Ovary (tissue), 9 donors: ENCODE data around the gene HDGFL2. TPM values are rescaled to one million over a fixed set of nuclear protein-coding genes. Genes with fewer than 3 reads are reported as not detected.

Experiments
- DNase-seq, 5 donors: peaks; one replicate each; pipeline ENCODE4 v3.0.0-alpha.2; 2019 to 2020
- H3K27ac ChIP-seq, 2 donors: fragments of 200-600 bp; one replicate each; pipeline versions ENCODE4 v1.5.1 to v1.8.0; 2019 to 2022
- H3K27me3 ChIP-seq: fragments of 200-600 bp; one replicate; pipeline ENCODE4 v1.8.0; 2022
- H3K36me3 ChIP-seq: fragments of 200-600 bp; sonication (generic); one replicate; pipeline ENCODE4 v1.5.1; 2019
- H3K4me1 ChIP-seq: one replicate; pipeline ENCODE4 v1.8.1; 2013; ENCODE audit warnings: mild to moderate bottlenecking, moderate library complexity; ENCODE audit not compliant: insufficient read depth
- H3K4me3 ChIP-seq: fragments of 200-600 bp; sonication (generic); one replicate; pipeline ENCODE4 v1.5.1; 2017
- H3K9me3 ChIP-seq, 2 donors: fragments of 200-600 bp in 1 of 2; sonication (generic) in 1 of 2; one replicate each; pipeline versions ENCODE4 v1.5.1 to v1.8.1; 2013 to 2019; ENCODE audit warnings: mild to moderate bottlenecking in 1 of 2, moderate library complexity in 1 of 2
- CTCF ChIP-seq, 3 donors: fragments of 450-650 bp in 2 of 3; fragments of 200-600 bp in 1 of 3; IDR thresholded peaks; one replicate each; pipeline versions ENCODE4 v1.5.1 to v1.8.0; 2016 to 2022; ENCODE audit warnings: antibody characterized with exemption in 3 of 3, mild to moderate bottlenecking in 1 of 3
- EP300 ChIP-seq: sonication (generic); formaldehyde crosslinking; IDR thresholded peaks from one replicate; pipeline ENCODE4 v1.6.1; 2017; ENCODE audit warnings: antibody characterized with exemption
- POLR2A ChIP-seq: fragments of 450-650 bp; IDR thresholded peaks from one replicate; pipeline ENCODE4 v1.6.1; 2017; ENCODE audit warnings: antibody characterized with exemption, mild to moderate bottlenecking, moderate library complexity
- WGBS, 3 donors: extraction: QIAGEN DNeasy Blood & Tissue Kit in 1 of 3; methylation state at CpG; one replicate each; pipeline versions ENCODE4 v1.1.5 to v1.1.7; 2013 to 2017; 5-methylcytosine and 5-hydroxymethylcytosine counted together
- intact Hi-C, 4 donors: fragments of 100-400 bp; cut with DNase I; formaldehyde crosslinking; loops; one replicate each; pipeline versions ENCODE4 v1.11.0 to v1.15.1; 2022 to 2023
- polyA plus RNA-seq, 2 donors: library from polyadenylated mRNA; stranded (reverse); fragments of 200-250 nt in 1 of 2; fragments of 350-450 nt in 1 of 2; fragmentation: Illumina TruSeq in 1 of 2; extraction: RNeasy Lipid Tissue Mini Kit (QIAGEN cat#74804) in 1 of 2; gene quantifications; one replicate each; pipeline ENCODE4 v1.2.3, GENCODE V29; 2013 to 2014
- total RNA-seq, 7 donors: library from RNA; depleted of rRNA in 2 of 7; stranded (reverse); fragments of >200 nt in 2 of 7; fragmentation: NEBNext Ultra II Directional in 3 of 7; extraction: Animal tissue kit (Norgen Biotek cat#: 25700) in 3 of 7; gene quantifications; one replicate each; pipeline versions ENCODE4 v1.1.0 to v1.2.4, GENCODE V29; 2016 to 2023
- donor health status: DM: no; HTN: no; CAD: no; lungs with moderate emphysema.
- donor health status: DM: no; HTN: no; CAD: no.
- donor health status: Bipolar disorder and iron deficiency.
- donor health status: DM: yes; HTN: yes; CAD: no.
- donor health status: DM: no; HTN: no; CAD: no.
- donor health status: DM: yes; HTN: yes; CAD: no.

The HDGFL2 gene
- total and polyA plus RNA-seq, 9 donors, result 28.5 to 77.2 (median 63.0) TPM

- H3K9me3 ChIP-seq, result no peaks in the 10 kb centered on the region
- H3K27ac ChIP-seq, result no peak overlapping the region
- no peaks in the 10 kb centered on the region for H3K36me3 ChIP-seq
- H3K4me3 ChIP-seq, result no peak overlapping the region
- intact Hi-C loops, result no loop called here
- TF ChIP-seq CTCF (IDR thresholded peaks at IDR 0.05) (no peak), EP300 (no peak), POLR2A (no peak)
- H3K4me1 ChIP-seq, result no peaks in the 10 kb centered on the region
- peak in 1 of 5 donors; percentile 59 for DNase-seq
- H3K27me3 ChIP-seq, result no peaks in the 10 kb centered on the region
- WGBS, 3 donors, result 49 to 65% (median 50%) methylated on average over 22 to 26 of the region's 26 CpGs
Observed at GRCh38 chr19:4431808-4432674, 40.1 kb upstream of the HDGFL2 start.

DNA sequence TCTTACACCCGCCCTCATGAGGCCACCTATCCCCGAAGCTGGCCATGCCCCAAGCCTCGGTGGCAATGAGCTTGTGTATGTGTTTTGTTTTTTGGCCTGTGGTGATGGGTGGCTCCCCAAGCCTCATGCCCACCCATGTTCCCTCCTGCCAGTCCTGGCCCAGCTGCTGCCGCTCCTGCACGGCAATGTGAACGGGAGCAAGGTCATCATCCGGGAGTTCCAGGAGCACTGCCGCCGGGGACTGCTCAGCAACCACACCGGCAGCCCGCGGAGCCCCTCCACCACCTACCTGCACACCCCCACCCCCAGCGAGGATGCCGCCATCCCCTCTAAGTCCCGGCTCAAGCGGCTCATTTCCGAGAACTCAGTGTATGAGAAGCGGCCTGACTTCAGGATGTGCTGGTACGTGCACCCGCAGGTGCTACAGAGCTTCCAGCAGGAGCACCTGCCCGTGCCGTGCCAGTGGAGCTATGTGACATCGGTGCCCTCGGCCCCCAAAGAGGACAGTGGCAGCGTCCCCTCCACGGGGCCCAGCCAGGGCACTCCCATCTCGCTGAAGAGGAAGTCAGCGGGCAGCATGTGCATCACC is 39.1 kb upstream of the HDGFL2 start:
- no peak for DNase-seq
- Histone ChIP-seq H3K27me3 (no peaks in the 10 kb centered on the region), H3K4me1 (no peaks in the 10 kb centered on the region), H3K9me3 (no peaks in the 10 kb centered on the region), H3K36me3 (no peaks in the 10 kb centered on the region), H3K27ac (no peak overlapping the region), H3K4me3 (no peak overlapping the region)
- 92 to 94% (median 93%) methylated on average over 28 of the region's 28 CpGs for WGBS, 3 donors
- TF ChIP-seq POLR2A (no peak), CTCF (IDR thresholded peaks at IDR 0.05) (no peak), EP300 (no peak)
- intact Hi-C loops, result no loop called here

DNA sequence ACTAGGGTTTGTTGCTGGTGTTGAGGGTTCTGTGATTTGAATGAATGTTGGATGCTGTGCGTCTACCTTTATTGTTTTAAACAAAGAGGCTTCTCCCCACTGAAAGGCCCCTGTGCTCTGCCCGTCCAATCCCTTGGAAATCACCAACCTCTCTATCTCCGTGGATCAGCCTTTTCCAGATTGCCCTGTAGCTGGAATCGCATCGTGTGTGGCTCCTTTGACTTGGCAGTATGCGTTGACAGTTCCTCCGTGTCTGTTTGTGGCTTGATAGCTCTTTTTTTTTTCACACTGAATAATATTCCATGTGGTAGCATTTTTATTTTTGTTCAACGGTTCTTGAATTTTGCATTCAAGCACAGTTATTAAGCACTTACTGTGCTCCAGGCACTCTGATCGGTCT is 37.7 kb upstream of the HDGFL2 start:
- Histone ChIP-seq H3K4me1 (no peaks in the 10 kb centered on the region), H3K4me3 (no peak overlapping the region), H3K27ac (no peak overlapping the region), H3K9me3 (no peaks in the 10 kb centered on the region), H3K27me3 (no peaks in the 10 kb centered on the region), H3K36me3 (no peaks in the 10 kb centered on the region)
- no peak for DNase-seq
- TF ChIP-seq EP300, result no peak
- TF ChIP-seq CTCF (IDR thresholded peaks at IDR 0.05), result no peak
- TF ChIP-seq POLR2A, result no peak
- WGBS, 3 donors, result 92 to 94% (median 94%) methylated on average over 9 of the region's 9 CpGs
- intact Hi-C loops, result no loop called here

DNA sequence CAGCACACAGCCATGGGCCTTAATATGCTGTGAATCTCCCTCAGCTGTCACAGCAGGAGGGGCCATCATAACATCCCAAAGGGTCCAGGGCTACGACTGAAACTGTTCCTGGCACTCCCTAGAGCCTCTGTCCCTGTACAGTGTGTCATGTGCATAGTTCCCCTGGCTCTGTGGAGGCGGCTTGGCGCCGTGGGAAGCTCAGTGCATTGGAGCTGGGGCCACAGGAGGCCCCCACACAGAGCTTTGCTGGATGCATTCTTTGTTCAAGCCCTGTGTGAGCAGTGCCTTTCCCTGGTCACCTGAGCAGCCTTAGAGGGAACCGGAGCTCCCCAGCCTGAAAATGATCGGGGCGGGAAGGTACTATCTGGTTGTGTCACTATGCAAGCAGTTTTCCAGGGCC is 35.9 kb upstream of the HDGFL2 start:
- TF ChIP-seq CTCF (IDR thresholded peaks at IDR 0.05), result no peak
- TF ChIP-seq EP300, result no peak
- no peak for TF ChIP-seq POLR2A
- DNase-seq, result no peak
- H3K36me3 ChIP-seq, result no peaks in the 10 kb centered on the region
- no peaks in the 10 kb centered on the region for H3K27me3 ChIP-seq
- H3K27ac ChIP-seq, result no peak overlapping the region
- intact Hi-C loops, result no loop called here
- WGBS, 3 donors, result 85 to 94% (median 92%) methylated on average over 7 of the region's 7 CpGs
- H3K4me3 ChIP-seq, result no peak overlapping the region
- H3K9me3 ChIP-seq, result no peaks in the 10 kb centered on the region
- H3K4me1 ChIP-seq, result no peaks in the 10 kb centered on the region
